ENCODE measurements around the gene SNRNP27. TPM values are rescaled to one million over a fixed set of nuclear protein-coding genes. Genes with fewer than 3 reads are reported as not detected.

The SNRNP27 gene
- total RNA-seq, 1 donor, result 66.4 TPM

- Histone ChIP-seq H3K4me1 (ENCODE audit: insufficient read depth, low read length) (peaks cover 69% of the 10 kb centered on the region), H3K4me3 (ENCODE audit: low read length) (no peak overlapping the region), H3K27me3 (ENCODE audit: insufficient read depth, low read length) (no peaks in the 10 kb centered on the region), H3K9me3 (ENCODE audit: low read depth, low read length) (no peaks in the 10 kb centered on the region)
Measured at GRCh38 chr2:69933839-69934613, 40.3 kb downstream of the SNRNP27 start.

DNA sequence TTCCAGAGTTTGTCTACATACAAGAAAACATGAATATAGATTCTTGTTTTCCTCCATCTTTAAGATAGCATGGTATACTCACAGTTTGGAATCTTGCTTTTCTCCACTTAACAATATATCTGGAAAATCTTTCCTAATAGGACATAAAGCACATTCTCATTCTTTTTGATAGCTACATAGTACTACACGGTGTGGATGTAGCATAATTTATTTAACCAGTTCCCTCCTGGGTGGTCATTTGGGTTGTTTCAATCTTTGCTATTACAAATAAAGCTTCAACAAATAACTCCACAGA, 40.8 kb downstream of the SNRNP27 start:
- no peak overlapping the region for H3K4me3 ChIP-seq (ENCODE audit: low read length)
- peaks cover 65% of the 10 kb centered on the region for H3K4me1 ChIP-seq (ENCODE audit: insufficient read depth, low read length)
- H3K27me3 ChIP-seq (ENCODE audit: insufficient read depth, low read length), result no peaks in the 10 kb centered on the region
- H3K9me3 ChIP-seq (ENCODE audit: low read depth, low read length), result no peaks in the 10 kb centered on the region

DNA sequence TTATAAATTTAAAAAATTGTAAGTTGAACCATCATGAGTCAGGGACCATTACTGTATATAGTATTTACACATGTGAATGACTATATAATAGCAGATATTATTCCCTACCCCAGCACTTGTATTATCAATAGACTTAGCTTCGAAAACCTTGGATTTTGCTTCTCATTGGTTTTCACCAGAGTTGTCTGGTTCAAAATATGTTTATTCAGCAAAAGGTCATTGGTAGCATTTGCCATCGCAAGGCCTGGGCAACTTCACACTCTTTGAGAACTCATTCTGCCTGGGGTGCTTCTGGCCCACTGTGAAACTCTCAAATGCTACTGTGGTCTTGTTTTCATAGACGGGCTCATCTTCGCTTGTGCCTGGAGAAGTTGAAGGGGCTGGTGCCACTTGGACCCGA, 41.3 kb downstream of the SNRNP27 start:
- Histone ChIP-seq H3K4me3 (ENCODE audit: low read length) (no peak overlapping the region), H3K27me3 (ENCODE audit: insufficient read depth, low read length) (no peaks in the 10 kb centered on the region), H3K4me1 (ENCODE audit: insufficient read depth, low read length) (peaks cover 65% of the 10 kb centered on the region), H3K9me3 (ENCODE audit: low read depth, low read length) (no peaks in the 10 kb centered on the region)

GRCh38 chr2:69936906-69937305, 43.1 kb downstream of the SNRNP27 start:
- Histone ChIP-seq H3K9me3 (ENCODE audit: low read depth, low read length) (no peaks in the 10 kb centered on the region), H3K4me3 (ENCODE audit: low read length) (no peak overlapping the region), H3K27me3 (ENCODE audit: insufficient read depth, low read length) (no peaks in the 10 kb centered on the region), H3K4me1 (ENCODE audit: insufficient read depth, low read length) (peaks cover 49% of the 10 kb centered on the region)

DNA sequence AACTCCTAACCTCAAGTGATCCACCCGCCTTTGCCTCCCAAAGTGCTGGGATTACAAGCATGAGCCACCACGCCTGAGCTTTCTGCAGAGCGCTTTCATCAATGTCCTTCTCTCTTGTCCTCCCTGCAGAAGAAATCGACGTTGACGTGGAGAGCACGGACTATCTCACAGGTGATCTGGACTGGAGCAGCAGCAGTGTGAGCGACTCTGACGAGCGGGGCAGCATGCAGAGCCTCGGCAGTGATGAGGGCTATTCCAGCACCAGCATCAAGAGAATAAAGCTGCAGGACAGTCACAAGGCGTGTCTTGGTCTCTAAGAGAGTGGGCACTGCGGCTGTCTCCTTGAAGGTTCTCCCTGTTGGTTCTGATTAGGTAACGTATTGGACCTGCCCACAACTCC, 44.2 kb downstream of the SNRNP27 start:
- Histone ChIP-seq H3K9me3 (ENCODE audit: low read depth, low read length) (no peaks in the 10 kb centered on the region), H3K4me1 (ENCODE audit: insufficient read depth, low read length) (peaks cover 45% of the 10 kb centered on the region), H3K27me3 (ENCODE audit: insufficient read depth, low read length) (no peaks in the 10 kb centered on the region), H3K4me3 (ENCODE audit: low read length) (no peak overlapping the region)

- peaks cover 45% of the 10 kb centered on the region for H3K4me1 ChIP-seq (ENCODE audit: insufficient read depth, low read length)
- no peaks in the 10 kb centered on the region for H3K27me3 ChIP-seq (ENCODE audit: insufficient read depth, low read length)
Measured at GRCh38 chr2:69939722-69940121, 46.0 kb downstream of the SNRNP27 start.

DNA sequence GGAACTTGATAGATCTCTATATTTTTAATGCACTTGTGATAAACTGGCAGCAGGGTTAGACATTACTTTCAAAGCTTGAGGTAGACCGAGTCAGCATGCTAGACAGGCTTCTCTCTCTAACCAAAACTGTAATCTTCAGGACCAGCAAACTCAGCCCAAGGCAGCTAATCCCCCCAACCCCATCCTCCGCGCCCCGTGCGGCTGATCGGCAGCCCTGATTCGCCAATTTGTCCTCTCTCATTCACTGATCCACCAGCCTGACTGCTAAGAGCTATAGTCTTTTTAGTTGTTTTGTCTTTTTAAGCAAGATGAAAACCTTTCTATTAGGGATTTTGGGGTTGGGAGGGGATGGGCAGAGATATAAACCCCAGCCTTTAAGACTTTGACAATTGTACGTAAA, 46.9 kb downstream of the SNRNP27 start:
- no peaks in the 10 kb centered on the region for H3K9me3 ChIP-seq (ENCODE audit: low read depth, low read length)
- H3K4me1 ChIP-seq (ENCODE audit: insufficient read depth, low read length), result peaks cover 45% of the 10 kb centered on the region
- H3K4me3 ChIP-seq (ENCODE audit: low read length), result no peak overlapping the region
- no peaks in the 10 kb centered on the region for H3K27me3 ChIP-seq (ENCODE audit: insufficient read depth, low read length)

More at GRCh38 chr2:69939722-69940121, 46.0 kb downstream of the SNRNP27 start:
- no peak overlapping the region for H3K4me3 ChIP-seq (ENCODE audit: low read length)
- H3K9me3 ChIP-seq (ENCODE audit: low read depth, low read length), result no peaks in the 10 kb centered on the region

DNA sequence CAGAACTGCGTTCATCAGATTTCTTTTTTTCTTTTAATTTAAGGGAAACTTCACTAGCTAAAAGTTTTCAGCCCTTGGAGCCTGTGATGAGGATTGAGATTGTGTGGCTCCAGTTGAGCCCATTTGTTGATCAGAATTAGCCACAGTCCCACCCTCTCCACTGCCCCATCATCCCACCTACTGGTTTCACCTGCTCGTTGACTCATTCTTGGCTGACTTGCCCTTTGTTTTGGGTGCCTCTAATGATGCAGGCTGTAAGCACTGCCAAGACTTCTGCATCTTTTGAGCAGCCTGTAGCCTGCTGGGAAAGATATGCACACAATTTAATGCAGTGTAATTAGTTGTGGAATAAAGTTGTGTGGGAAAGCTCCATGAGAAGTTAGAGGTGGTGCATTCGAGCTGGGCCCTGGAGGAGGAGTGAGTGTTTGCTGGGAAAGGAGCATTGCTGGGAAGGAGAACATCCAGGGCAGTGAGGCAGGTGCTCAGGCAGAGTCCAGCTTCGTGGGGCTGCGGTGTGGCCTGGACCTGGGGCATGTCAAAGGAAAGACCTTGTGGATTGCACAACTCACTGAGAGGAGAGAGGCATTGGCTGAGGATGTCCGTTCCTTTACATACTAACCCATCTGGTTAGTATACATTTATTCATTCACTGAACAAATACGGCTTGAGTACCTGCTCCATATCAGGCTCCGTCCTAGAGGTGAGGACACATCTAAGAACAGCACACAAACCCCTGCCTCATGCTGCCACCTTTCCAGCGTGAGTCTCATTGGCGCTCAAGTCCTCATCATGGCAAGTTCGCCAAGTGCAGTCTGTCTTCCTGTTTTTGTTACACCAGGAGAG, 49.5 kb downstream of the SNRNP27 start:
- H3K9me3 ChIP-seq (ENCODE audit: low read depth, low read length), result no peaks in the 10 kb centered on the region
- H3K4me3 ChIP-seq (ENCODE audit: low read length), result no peak overlapping the region
- H3K4me1 ChIP-seq (ENCODE audit: insufficient read depth, low read length), result peaks cover 59% of the 10 kb centered on the region
- no peaks in the 10 kb centered on the region for H3K27me3 ChIP-seq (ENCODE audit: insufficient read depth, low read length)

DNA sequence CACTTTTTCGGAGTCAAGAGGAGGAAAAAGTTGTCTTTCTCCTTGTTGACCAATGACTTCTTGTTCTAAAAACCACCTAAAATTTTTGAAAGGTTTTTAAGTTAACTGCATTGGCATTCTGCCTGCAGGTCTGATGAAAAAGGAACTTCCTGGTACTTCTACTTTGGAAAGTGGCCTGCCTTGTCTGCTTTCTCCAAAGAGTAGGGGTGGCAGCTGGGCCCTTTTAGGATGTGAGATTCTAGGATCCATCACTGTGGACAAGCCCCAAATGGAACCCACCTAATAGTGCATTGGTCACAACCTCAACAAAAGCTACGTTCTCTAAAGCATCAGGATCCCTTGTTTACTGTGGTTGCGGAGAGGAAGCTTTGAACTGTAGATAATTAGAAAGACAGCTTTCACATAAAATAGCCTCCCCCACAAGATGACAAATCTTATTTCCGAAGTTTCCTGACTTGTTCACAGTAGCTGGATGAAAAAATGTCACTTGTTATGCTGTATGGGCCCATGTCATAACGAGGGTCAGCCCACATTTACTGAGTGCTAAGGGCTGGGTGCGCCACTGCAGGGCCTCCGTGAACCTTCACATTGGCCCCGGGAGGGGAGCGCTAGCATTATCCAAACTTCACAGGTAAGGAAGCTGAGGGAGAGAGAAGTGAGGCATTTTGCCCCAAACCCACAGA, 50.2 kb downstream of the SNRNP27 start:
- H3K4me1 ChIP-seq (ENCODE audit: insufficient read depth, low read length), result peaks cover 67% of the 10 kb centered on the region
- H3K27me3 ChIP-seq (ENCODE audit: insufficient read depth, low read length), result no peaks in the 10 kb centered on the region
- no peaks in the 10 kb centered on the region for H3K9me3 ChIP-seq (ENCODE audit: low read depth, low read length)
- no peak overlapping the region for H3K4me3 ChIP-seq (ENCODE audit: low read length)

DNA sequence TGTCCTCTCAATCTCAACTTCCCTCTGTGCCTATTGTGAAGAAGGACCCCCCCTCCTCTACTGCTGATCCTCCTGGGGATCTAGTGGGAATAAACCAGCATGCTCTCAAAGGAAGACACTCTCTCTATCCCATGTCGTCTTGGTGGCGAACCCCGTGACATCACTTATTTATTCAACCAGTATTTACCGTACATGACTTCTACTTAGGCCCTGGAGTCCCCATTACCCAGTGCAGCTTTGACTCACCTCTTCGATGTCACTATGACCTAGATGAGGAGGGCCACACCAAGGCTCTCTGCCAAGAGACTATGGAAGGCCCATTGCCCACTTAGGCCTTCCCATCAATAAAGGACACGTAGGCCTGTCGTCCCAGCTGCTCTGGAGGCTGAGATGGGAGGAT, 51.0 kb downstream of the SNRNP27 start:
- no peak overlapping the region for H3K4me3 ChIP-seq (ENCODE audit: low read length)
- H3K9me3 ChIP-seq (ENCODE audit: low read depth, low read length), result no peaks in the 10 kb centered on the region
- no peaks in the 10 kb centered on the region for H3K27me3 ChIP-seq (ENCODE audit: insufficient read depth, low read length)
- H3K4me1 ChIP-seq (ENCODE audit: insufficient read depth, low read length), result peaks cover 71% of the 10 kb centered on the region

GRCh38 chr2:69945441-69945840, 51.7 kb downstream of the SNRNP27 start:
- Histone ChIP-seq H3K9me3 (ENCODE audit: low read depth, low read length) (no peaks in the 10 kb centered on the region), H3K27me3 (ENCODE audit: insufficient read depth, low read length) (no peaks in the 10 kb centered on the region), H3K4me3 (ENCODE audit: low read length) (no peak overlapping the region), H3K4me1 (ENCODE audit: insufficient read depth, low read length) (peaks cover 71% of the 10 kb centered on the region)

DNA sequence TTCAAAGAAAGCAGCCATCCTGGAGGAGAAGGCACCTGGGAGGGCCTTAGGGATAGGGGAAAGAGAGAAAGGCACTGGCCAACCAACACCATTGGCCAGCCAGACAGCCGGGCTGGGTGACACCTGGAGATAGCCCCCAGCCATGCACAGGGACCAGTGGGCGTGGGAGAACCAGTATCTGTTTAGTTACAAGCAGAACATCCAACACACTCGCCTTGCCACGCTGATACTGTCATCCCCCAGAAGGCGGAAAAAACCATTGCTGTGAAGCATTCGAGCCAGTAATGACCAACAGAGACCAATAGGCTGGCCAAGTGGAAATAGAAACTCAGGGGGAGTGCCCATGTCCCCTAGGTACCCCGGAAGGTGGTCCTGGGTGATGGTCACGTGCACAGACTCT, 52.2 kb downstream of the SNRNP27 start:
- Histone ChIP-seq H3K4me1 (ENCODE audit: insufficient read depth, low read length) (peaks cover 71% of the 10 kb centered on the region), H3K4me3 (ENCODE audit: low read length) (no peak overlapping the region), H3K9me3 (ENCODE audit: low read depth, low read length) (no peaks in the 10 kb centered on the region), H3K27me3 (ENCODE audit: insufficient read depth, low read length) (no peaks in the 10 kb centered on the region)

DNA sequence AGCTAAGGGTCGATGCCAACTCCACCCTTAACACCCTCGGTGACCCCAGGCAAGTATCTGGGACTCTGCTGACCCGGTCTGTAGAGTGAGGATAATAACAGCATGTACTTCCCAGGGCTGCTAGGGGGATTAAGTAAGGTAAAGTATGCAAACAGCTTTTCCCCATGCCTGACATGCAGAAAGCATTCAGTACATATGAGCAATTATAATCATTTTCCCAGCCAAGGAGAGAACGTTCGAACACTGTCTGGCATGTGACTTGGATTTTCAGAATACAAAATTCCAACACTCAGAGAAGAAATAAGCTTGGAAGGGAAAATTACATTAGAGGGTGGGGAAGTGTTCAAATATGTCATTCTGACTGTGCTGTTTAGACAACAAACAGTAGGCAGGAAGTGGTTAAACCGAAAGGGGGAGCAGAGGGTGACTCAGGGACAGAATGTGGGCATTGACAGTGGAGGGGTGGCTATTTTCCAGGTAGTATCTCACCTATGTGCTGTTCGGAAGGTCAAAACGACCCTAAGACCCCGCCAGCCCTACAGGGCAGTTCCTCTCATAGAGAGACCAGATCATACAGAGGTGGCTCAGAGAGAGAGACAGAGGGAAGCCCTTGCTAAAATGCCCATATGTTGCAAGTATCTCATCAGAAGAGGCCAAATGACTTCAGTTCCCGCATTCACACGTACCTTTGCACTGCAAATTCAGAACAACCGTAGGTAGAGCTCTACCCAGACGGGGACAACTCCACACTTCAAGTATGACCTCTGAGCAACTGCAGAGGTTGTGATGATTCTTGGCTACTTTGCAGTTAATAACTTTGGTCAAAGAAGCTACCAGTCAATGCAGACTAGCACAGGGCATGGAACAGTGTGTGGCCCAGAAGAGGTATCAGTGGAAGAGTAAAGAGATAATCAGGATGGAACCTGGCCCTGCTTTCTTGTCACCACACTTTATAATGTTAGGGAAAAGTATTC, 52.9 kb downstream of the SNRNP27 start:
- Histone ChIP-seq H3K4me3 (ENCODE audit: low read length) (no peak overlapping the region), H3K27me3 (ENCODE audit: insufficient read depth, low read length) (no peaks in the 10 kb centered on the region), H3K4me1 (ENCODE audit: insufficient read depth, low read length) (peaks cover 71% of the 10 kb centered on the region), H3K9me3 (ENCODE audit: low read depth, low read length) (no peaks in the 10 kb centered on the region)

DNA sequence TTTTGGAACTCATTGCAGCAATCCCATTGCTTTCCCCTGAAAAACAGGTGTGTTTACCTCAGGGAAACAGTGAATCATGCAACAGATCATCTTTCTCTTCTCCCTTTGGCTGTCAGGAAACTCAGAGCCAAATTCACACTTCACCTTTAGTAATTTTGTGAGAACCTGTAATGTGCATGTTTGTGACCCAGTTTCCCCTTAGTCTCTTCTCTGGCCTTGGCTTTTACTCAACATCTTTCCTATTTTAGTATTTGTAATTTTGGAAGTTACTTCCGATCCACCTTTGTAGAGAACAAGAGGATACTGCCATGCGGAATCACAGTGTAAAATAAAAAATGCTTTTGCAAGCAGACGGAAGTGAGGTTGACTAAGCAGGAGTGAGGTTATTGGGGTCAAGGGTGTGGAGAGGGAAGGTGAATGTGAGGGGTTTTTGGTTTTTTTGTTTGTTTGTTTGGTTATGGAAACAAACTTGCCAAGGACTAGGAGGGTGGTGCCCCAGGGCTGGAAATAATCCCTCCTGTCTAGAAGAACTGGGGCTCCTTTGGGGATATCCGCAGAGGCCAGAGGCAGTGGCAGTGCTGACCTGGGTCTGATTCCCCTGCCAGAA, 53.7 kb downstream of the SNRNP27 start:
- Histone ChIP-seq H3K9me3 (ENCODE audit: low read depth, low read length) (no peaks in the 10 kb centered on the region), H3K27me3 (ENCODE audit: insufficient read depth, low read length) (no peaks in the 10 kb centered on the region), H3K4me3 (ENCODE audit: low read length) (no peak overlapping the region), H3K4me1 (ENCODE audit: insufficient read depth, low read length) (peaks cover 75% of the 10 kb centered on the region)

Data from mononuclear cell (primary cell).